ENCODE measurements around the gene GPR158. TPM values are rescaled to one million over a fixed set of nuclear protein-coding genes. Genes with fewer than 3 reads are reported as not detected.

Gene GPR158
- total RNA-seq, 3 donors from 2014 or later, result not detected

- no peak overlapping the region for H3K4me3 Mint-ChIP-seq
- no peak for ATAC-seq
These were observed 2.4 kb downstream of the GPR158 start for GRCh38 chr10:25177093-25177753.

GRCh38 chr10:25177754-25178135, 2.9 kb downstream of the GPR158 start:
- Mint-ChIP-seq H3K9me3 (peaks cover 4% of the 10 kb centered on the region), H3K36me3 (ENCODE audit: insufficient read depth) (no peaks in the 10 kb centered on the region), H3K4me3 (no peak overlapping the region), H3K27me3 (ENCODE audit: low read depth) (peaks cover 48% of the 10 kb centered on the region), H3K4me1 (ENCODE audit: low read depth) (peaks cover 12% of the 10 kb centered on the region)
- ATAC-seq (no peak), DNase-seq (no peak)

More at GRCh38 chr10:25177093-25177753, 2.4 kb downstream of the GPR158 start:
- DNase-seq, result no peak
- H3K27me3 Mint-ChIP-seq (ENCODE audit: low read depth), result peaks cover 51% of the 10 kb centered on the region
- H3K36me3 Mint-ChIP-seq (ENCODE audit: insufficient read depth), result no peaks in the 10 kb centered on the region
- H3K9me3 Mint-ChIP-seq, result peaks cover 4% of the 10 kb centered on the region
- peaks cover 12% of the 10 kb centered on the region for H3K4me1 Mint-ChIP-seq (ENCODE audit: low read depth)

GRCh38 chr10:25178411-25178810, 3.6 kb downstream of the GPR158 start:
- DNase-seq (no peak), ATAC-seq (no peak)
- Mint-ChIP-seq H3K4me1 (ENCODE audit: low read depth) (peaks cover 12% of the 10 kb centered on the region), H3K27me3 (ENCODE audit: low read depth) (peaks cover 42% of the 10 kb centered on the region), H3K36me3 (ENCODE audit: insufficient read depth) (no peaks in the 10 kb centered on the region), H3K4me3 (no peak overlapping the region), H3K9me3 (peaks cover 4% of the 10 kb centered on the region)

GRCh38 chr10:25180801-25181200, 6.0 kb downstream of the GPR158 start:
- Mint-ChIP-seq H3K4me3 (no peak overlapping the region), H3K36me3 (ENCODE audit: insufficient read depth) (no peaks in the 10 kb centered on the region), H3K9me3 (no peaks in the 10 kb centered on the region), H3K4me1 (ENCODE audit: low read depth) (peaks cover 4% of the 10 kb centered on the region), H3K27me3 (ENCODE audit: low read depth) (peaks cover 23% of the 10 kb centered on the region)
- no peak for DNase-seq
- no peak for ATAC-seq

- DNase-seq (no peak), ATAC-seq (no peak)
- Mint-ChIP-seq H3K4me1 (ENCODE audit: low read depth) (no peaks in the 10 kb centered on the region), H3K4me3 (no peak overlapping the region), H3K27me3 (ENCODE audit: low read depth) (peaks cover 7% of the 10 kb centered on the region), H3K9me3 (no peaks in the 10 kb centered on the region), H3K36me3 (ENCODE audit: insufficient read depth) (no peaks in the 10 kb centered on the region)
These were observed 7.8 kb downstream of the GPR158 start for GRCh38 chr10:25182636-25183035.

- ATAC-seq (no peak), DNase-seq (no peak)
- Mint-ChIP-seq H3K36me3 (ENCODE audit: insufficient read depth) (no peaks in the 10 kb centered on the region), H3K9me3 (no peaks in the 10 kb centered on the region), H3K4me3 (no peak overlapping the region), H3K4me1 (ENCODE audit: low read depth) (no peaks in the 10 kb centered on the region), H3K27me3 (ENCODE audit: low read depth) (no peaks in the 10 kb centered on the region)
These were observed 16.5 kb downstream of the GPR158 start for GRCh38 chr10:25191162-25191895.

GRCh38 chr10:25198151-25198550, 23.4 kb downstream of the GPR158 start:
- no peak for DNase-seq
- H3K36me3 Mint-ChIP-seq (ENCODE audit: insufficient read depth), result no peaks in the 10 kb centered on the region
- no peaks in the 10 kb centered on the region for H3K9me3 Mint-ChIP-seq
- ATAC-seq, result no peak
- H3K4me3 Mint-ChIP-seq, result no peak overlapping the region
- H3K4me1 Mint-ChIP-seq (ENCODE audit: low read depth), result no peaks in the 10 kb centered on the region
- H3K27me3 Mint-ChIP-seq (ENCODE audit: low read depth), result no peaks in the 10 kb centered on the region

GRCh38 chr10:25206693-25207414, 32.1 kb downstream of the GPR158 start:
- Mint-ChIP-seq H3K9me3 (no peaks in the 10 kb centered on the region), H3K36me3 (ENCODE audit: insufficient read depth) (no peaks in the 10 kb centered on the region), H3K4me1 (ENCODE audit: low read depth) (no peaks in the 10 kb centered on the region), H3K27me3 (ENCODE audit: low read depth) (peaks cover 7% of the 10 kb centered on the region), H3K4me3 (no peak overlapping the region)
- ATAC-seq, result no peak
- no peak for DNase-seq

GRCh38 chr10:25209618-25210017, 34.8 kb downstream of the GPR158 start:
- Mint-ChIP-seq H3K27me3 (ENCODE audit: low read depth) (peaks cover 7% of the 10 kb centered on the region), H3K36me3 (ENCODE audit: insufficient read depth) (no peaks in the 10 kb centered on the region), H3K9me3 (no peaks in the 10 kb centered on the region), H3K4me3 (no peak overlapping the region), H3K4me1 (ENCODE audit: low read depth) (no peaks in the 10 kb centered on the region)
- ATAC-seq (no peak), DNase-seq (no peak)

GRCh38 chr10:25210265-25210664, 35.5 kb downstream of the GPR158 start:
- DNase-seq (no peak), ATAC-seq (no peak)
- no peaks in the 10 kb centered on the region for H3K36me3 Mint-ChIP-seq (ENCODE audit: insufficient read depth)
- peaks cover 7% of the 10 kb centered on the region for H3K27me3 Mint-ChIP-seq (ENCODE audit: low read depth)
- H3K4me1 Mint-ChIP-seq (ENCODE audit: low read depth), result no peaks in the 10 kb centered on the region
- H3K9me3 Mint-ChIP-seq, result no peaks in the 10 kb centered on the region
- no peak overlapping the region for H3K4me3 Mint-ChIP-seq

- H3K4me1 Mint-ChIP-seq (ENCODE audit: low read depth), result no peaks in the 10 kb centered on the region
- H3K9me3 Mint-ChIP-seq, result no peaks in the 10 kb centered on the region
- H3K27me3 Mint-ChIP-seq (ENCODE audit: low read depth), result peaks cover 4% of the 10 kb centered on the region
- ATAC-seq (no peak), DNase-seq (no peak)
- H3K4me3 Mint-ChIP-seq, result no peak overlapping the region
- no peaks in the 10 kb centered on the region for H3K36me3 Mint-ChIP-seq (ENCODE audit: insufficient read depth)
These were observed 45.4 kb downstream of the GPR158 start for GRCh38 chr10:25220156-25220555.

GRCh38 chr10:25222085-25222660, 47.4 kb downstream of the GPR158 start:
- Mint-ChIP-seq H3K4me1 (ENCODE audit: low read depth) (no peaks in the 10 kb centered on the region), H3K9me3 (no peaks in the 10 kb centered on the region), H3K4me3 (no peak overlapping the region), H3K36me3 (ENCODE audit: insufficient read depth) (no peaks in the 10 kb centered on the region), H3K27me3 (ENCODE audit: low read depth) (peaks cover 4% of the 10 kb centered on the region)
- DNase-seq (no peak), ATAC-seq (no peak)

GRCh38 chr10:25226775-25227682, 52.2 kb downstream of the GPR158 start:
- ATAC-seq (no peak), DNase-seq (no peak)
- no peak overlapping the region for H3K4me3 Mint-ChIP-seq
- H3K36me3 Mint-ChIP-seq (ENCODE audit: insufficient read depth), result no peaks in the 10 kb centered on the region
- H3K27me3 Mint-ChIP-seq (ENCODE audit: low read depth), result peaks cover 4% of the 10 kb centered on the region
- no peaks in the 10 kb centered on the region for H3K9me3 Mint-ChIP-seq
- no peaks in the 10 kb centered on the region for H3K4me1 Mint-ChIP-seq (ENCODE audit: low read depth)

GRCh38 chr10:25231751-25232150, 57.0 kb downstream of the GPR158 start:
- Mint-ChIP-seq H3K36me3 (ENCODE audit: insufficient read depth) (no peaks in the 10 kb centered on the region), H3K4me1 (ENCODE audit: low read depth) (no peaks in the 10 kb centered on the region), H3K27me3 (ENCODE audit: low read depth) (no peaks in the 10 kb centered on the region), H3K4me3 (no peak overlapping the region), H3K9me3 (no peaks in the 10 kb centered on the region)
- ATAC-seq (no peak), DNase-seq (no peak)
